ENCODE results near the gene PBLD. TPM values are rescaled to one million over a fixed set of nuclear protein-coding genes. Genes with fewer than 3 reads are reported as not detected.

Gene PBLD
- total RNA-seq, 1 donor from 2014 or later, result 4.7 TPM

DNA sequence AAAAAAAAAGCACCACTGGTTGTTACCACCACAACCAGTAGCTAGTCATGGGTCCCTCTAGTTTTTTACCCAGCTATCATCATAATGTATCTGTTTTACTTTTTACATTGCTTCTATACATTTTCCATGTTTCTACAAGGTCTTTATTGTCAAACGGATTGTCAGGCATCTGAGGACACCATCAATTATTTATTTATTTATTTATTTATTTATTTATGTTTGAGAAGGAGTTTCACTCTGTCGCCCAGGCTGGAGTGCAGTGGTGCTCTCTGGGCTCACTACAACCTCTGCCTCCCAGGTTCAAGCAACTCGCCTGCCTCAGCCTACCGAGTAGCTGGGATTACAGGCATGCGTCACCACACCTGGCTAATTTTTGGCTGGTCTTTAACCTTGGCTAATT is 29.9 kb downstream of the PBLD start:
- H3K27me3 Mint-ChIP-seq, result no peaks in the 10 kb centered on the region
- H3K27ac Mint-ChIP-seq, result no peak overlapping the region
- no peak for DNase-seq
- H3K9me3 Mint-ChIP-seq, result no peaks in the 10 kb centered on the region
- peaks cover 29% of the 10 kb centered on the region for H3K4me1 Mint-ChIP-seq
- H3K4me3 Mint-ChIP-seq, result no peak overlapping the region
- POLR2A ChIA-PET, result interaction anchor here (0.6 to 1.7 kb wide), 3 partner anchors 229 to 1032 kb away, joined by 3 to 4 read pairs (median 3); no protein-coding TSS in a partner anchor
- no peak for TF ChIP-seq CTCF (IDR thresholded peaks at IDR 0.05)
- intact Hi-C loops (cut with micrococcal nuclease), result loop anchor here (1.0 to 5.0 kb wide), 6 partner anchors 71 to 636 kb away; partner anchors contain the start of genes ATOH7 and CTNNA3
- no peak for ATAC-seq (ENCODE audit: low read depth)
- CTCF ChIA-PET, result interaction anchor here (0.6 to 5.8 kb wide), 12 partner anchors 10 to 518 kb away, joined by 3 to 164 read pairs (median 9); partner anchors contain the start of gene ATOH7
- H3K36me3 Mint-ChIP-seq (ENCODE audit: low read depth), result no peaks in the 10 kb centered on the region

- TF ChIP-seq CTCF (IDR thresholded peaks at IDR 0.05), result no peak
- Mint-ChIP-seq H3K27me3 (no peaks in the 10 kb centered on the region), H3K4me1 (peaks cover 29% of the 10 kb centered on the region), H3K27ac (no peak overlapping the region), H3K36me3 (ENCODE audit: low read depth) (no peaks in the 10 kb centered on the region), H3K4me3 (no peak overlapping the region), H3K9me3 (no peaks in the 10 kb centered on the region)
- POLR2A ChIA-PET, result interaction anchor here (0.6 to 3.6 kb wide), 5 partner anchors 29 to 1032 kb away, joined by 3 to 25 read pairs (median 4); partner anchors contain the start of gene HNRNPH3
- DNase-seq (no peak), ATAC-seq (ENCODE audit: low read depth) (no peak)
- intact Hi-C loops (cut with micrococcal nuclease), result loop anchor here (1.0 to 5.0 kb wide), 6 partner anchors 70 to 635 kb away; partner anchors contain the start of genes ATOH7 and CTNNA3
- CTCF ChIA-PET, result interaction anchor here (0.6 to 5.8 kb wide), 13 partner anchors 10 to 517 kb away, joined by 3 to 164 read pairs (median 8); partner anchors contain the start of genes ATOH7 and PBLD
These were observed 30.3 kb downstream of the PBLD start for GRCh38 chr10:68302503-68302823.

GRCh38 chr10:68301790-68302502 is 30.8 kb downstream of the PBLD start:
- CTCF ChIA-PET, result interaction anchor here (0.6 to 5.8 kb wide), 18 partner anchors 8 to 635 kb away, joined by 3 to 164 read pairs (median 6); partner anchors contain the start of genes ATOH7, HNRNPH3 and PBLD
- POLR2A ChIA-PET, result interaction anchor here (0.6 to 3.6 kb wide), 7 partner anchors 30 to 537 kb away, joined by 3 to 25 read pairs (median 5); partner anchors contain the start of gene HNRNPH3
- no peak for TF ChIP-seq CTCF (IDR thresholded peaks at IDR 0.05)
- intact Hi-C loops (cut with micrococcal nuclease), result loop anchor here (1.0 to 5.0 kb wide), 7 partner anchors 70 to 635 kb away; partner anchors contain the start of genes ATOH7, CTNNA3 and HERC4
- Mint-ChIP-seq H3K4me3 (no peak overlapping the region), H3K36me3 (ENCODE audit: low read depth) (no peaks in the 10 kb centered on the region), H3K9me3 (no peaks in the 10 kb centered on the region), H3K4me1 (peaks cover 31% of the 10 kb centered on the region), H3K27ac (peak overlapping the region; percentile 90), H3K27me3 (no peaks in the 10 kb centered on the region)
- DNase-seq (no peak), ATAC-seq (ENCODE audit: low read depth) (peak; percentile 62)

DNA sequence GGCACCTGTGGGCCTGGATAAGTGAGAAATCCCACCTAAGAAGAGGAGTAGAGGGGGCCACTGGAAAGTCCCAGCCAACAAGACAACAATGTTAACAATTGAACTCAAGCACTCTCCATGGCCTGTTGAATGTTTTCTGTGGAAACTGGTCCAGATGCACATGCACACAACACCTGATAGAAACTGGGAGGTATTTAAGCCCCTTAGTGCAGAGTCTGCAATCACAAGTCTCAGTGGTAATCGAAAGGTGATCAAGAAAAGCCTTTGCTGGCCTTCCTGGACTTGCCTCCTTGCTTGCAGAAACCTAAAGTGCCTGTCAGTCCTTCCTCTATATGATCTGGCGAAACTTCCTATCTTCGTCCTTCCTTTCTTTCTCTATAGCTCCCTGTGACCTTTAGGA is 31.4 kb downstream of the PBLD start:
- H3K4me3 Mint-ChIP-seq, result no peak overlapping the region
- ATAC-seq (ENCODE audit: low read depth), result no peak

More for the DNA sequence above, 31.4 kb downstream of the PBLD start:
- intact Hi-C loops (cut with micrococcal nuclease), result loop anchor here (2.0 to 5.0 kb wide), 3 partner anchors 69 to 634 kb away; partner anchors contain the start of genes ATOH7 and HERC4
- Mint-ChIP-seq H3K9me3 (no peaks in the 10 kb centered on the region), H3K27me3 (no peaks in the 10 kb centered on the region), H3K27ac (peak overlapping the region; percentile 90), H3K4me1 (peaks cover 37% of the 10 kb centered on the region), H3K36me3 (ENCODE audit: low read depth) (no peaks in the 10 kb centered on the region)
- POLR2A ChIA-PET, result interaction anchor here (0.7 to 3.6 kb wide), 9 partner anchors 29 to 536 kb away, joined by 3 to 25 read pairs (median 4); partner anchors contain the start of gene HNRNPH3
- CTCF ChIA-PET, result interaction anchor here (0.6 to 5.8 kb wide), 17 partner anchors 9 to 635 kb away, joined by 3 to 164 read pairs (median 6); partner anchors contain the start of genes ATOH7, HNRNPH3 and PBLD
- DNase-seq, result no peak
- no peak for TF ChIP-seq CTCF (IDR thresholded peaks at IDR 0.05)
